Bronchial epithelial cell (primary cell): ENCODE data around the gene KIF13A. TPM values are rescaled to one million over a fixed set of nuclear protein-coding genes. Genes with fewer than 3 reads are reported as not detected.

Source experiments
- DNase-seq: peaks from one replicate; pipeline ENCODE4 v3.0.0-alpha.2; 2010; ENCODE audit warnings: low read depth
- FAIRE-seq: peaks from 2 replicates; lab custom pipeline; 2011; peaks lifted over from hg19 to GRCh38; lab: Jason Lieb, UNC
- H3K27me3 ChIP-seq: 2 replicates; pipeline ENCODE4 v1.5.1; 2011; ENCODE audit warnings: low read length; ENCODE audit not compliant: control insufficient read depth, insufficient read depth
- H3K36me3 ChIP-seq: 2 replicates; pipeline ENCODE4 v1.5.1; 2011; ENCODE audit warnings: low read length; ENCODE audit not compliant: control insufficient read depth, insufficient read depth
- H3K4me3 ChIP-seq: 2 replicates; pipeline ENCODE4 v1.5.1; 2011; ENCODE audit warnings: mild to moderate bottlenecking, low read depth, low read length, control low read depth
- total RNA-seq: library from RNA; depleted of rRNA; stranded (reverse); fragments of >200 nt; gene quantifications from 2 replicates; pipeline ENCODE4 v1.2.1, GENCODE V29; 2014
- TF ChIP-seq, protein P1 (sequence below): IDR thresholded peaks from 2 replicates; pipeline ENCODE4 v1.5.1; 2011; ENCODE audit warnings: mild to moderate bottlenecking, moderate library complexity, low read length, control low read depth, inconsistent platforms; ENCODE audit not compliant: insufficient read depth, severe bottlenecking

The KIF13A gene
- total RNA-seq, 1 donor from 2014 or later = 47.4 TPM

GRCh38 chr6:17985934-17986655 is 1.3 kb downstream of the KIF13A start:
- Histone ChIP-seq H3K36me3 (peaks cover 1% of the 10 kb centered on the region), H3K4me3 (peak overlapping the region; percentile 72), H3K27me3 (no peaks in the 10 kb centered on the region)
- FAIRE-seq (no peak), DNase-seq (no peak)
- TF ChIP-seq, protein P1, sequence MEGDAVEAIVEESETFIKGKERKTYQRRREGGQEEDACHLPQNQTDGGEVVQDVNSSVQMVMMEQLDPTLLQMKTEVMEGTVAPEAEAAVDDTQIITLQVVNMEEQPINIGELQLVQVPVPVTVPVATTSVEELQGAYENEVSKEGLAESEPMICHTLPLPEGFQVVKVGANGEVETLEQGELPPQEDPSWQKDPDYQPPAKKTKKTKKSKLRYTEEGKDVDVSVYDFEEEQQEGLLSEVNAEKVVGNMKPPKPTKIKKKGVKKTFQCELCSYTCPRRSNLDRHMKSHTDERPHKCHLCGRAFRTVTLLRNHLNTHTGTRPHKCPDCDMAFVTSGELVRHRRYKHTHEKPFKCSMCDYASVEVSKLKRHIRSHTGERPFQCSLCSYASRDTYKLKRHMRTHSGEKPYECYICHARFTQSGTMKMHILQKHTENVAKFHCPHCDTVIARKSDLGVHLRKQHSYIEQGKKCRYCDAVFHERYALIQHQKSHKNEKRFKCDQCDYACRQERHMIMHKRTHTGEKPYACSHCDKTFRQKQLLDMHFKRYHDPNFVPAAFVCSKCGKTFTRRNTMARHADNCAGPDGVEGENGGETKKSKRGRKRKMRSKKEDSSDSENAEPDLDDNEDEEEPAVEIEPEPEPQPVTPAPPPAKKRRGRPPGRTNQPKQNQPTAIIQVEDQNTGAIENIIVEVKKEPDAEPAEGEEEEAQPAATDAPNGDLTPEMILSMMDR = no peak

DNA sequence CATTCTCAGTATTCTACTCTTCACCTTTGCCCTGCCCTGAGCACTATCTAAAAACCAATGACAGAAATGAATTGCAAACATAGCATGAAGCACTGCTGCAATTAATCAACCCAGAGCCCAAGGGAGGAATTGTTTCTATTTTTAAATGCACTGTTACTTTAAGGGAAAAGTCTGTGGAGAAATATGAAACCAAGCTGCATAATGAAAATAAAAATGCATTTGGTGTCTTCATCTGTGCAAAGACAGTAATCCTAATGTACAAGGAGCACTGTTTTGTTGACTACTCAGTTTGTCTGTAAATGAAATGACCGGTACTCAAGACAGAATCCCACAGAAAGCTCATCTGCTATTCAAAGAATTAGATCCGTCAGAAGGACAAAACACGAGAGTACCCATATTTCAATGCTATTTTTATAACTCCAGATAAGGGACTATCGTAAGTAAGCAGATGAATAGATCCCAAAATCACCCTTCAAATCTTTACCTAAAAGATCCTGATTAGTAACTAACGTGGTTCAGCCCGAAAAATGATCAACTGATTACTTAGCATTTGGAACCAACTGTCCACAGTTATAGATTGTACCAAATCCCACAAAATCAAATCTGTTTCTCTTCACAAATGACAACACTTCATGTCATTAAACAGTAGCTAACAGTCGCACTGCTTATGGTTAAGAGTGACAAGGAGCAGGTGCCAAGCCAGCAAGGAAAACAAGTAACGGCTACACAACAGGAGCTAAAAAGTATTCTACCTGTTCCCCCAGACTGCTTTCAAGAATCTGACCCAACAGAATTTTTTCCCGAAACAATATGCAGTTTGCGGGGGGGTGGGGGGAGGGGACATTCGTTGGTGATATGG is 2.4 kb downstream of the KIF13A start:
- no peak for DNase-seq
- Histone ChIP-seq H3K36me3 (peaks cover 1% of the 10 kb centered on the region), H3K27me3 (no peaks in the 10 kb centered on the region), H3K4me3 (peak overlapping the region; percentile 72)
- FAIRE-seq = no peak
- TF ChIP-seq, protein P1 = no peak

- H3K36me3 ChIP-seq = peaks cover 1% of the 10 kb centered on the region
- no peak overlapping the region for H3K4me3 ChIP-seq
- FAIRE-seq = no peak
Observed at GRCh38 chr6:17984399-17984798, 3.0 kb downstream of the KIF13A start.

GRCh38 chr6:17983730-17984129 is 3.7 kb downstream of the KIF13A start:
- Histone ChIP-seq H3K36me3 (peaks cover 1% of the 10 kb centered on the region), H3K4me3 (no peak overlapping the region)

More at GRCh38 chr6:17984399-17984798, 3.0 kb downstream of the KIF13A start:
- TF ChIP-seq, protein P1 = no peak
- no peak for DNase-seq
- H3K27me3 ChIP-seq = no peaks in the 10 kb centered on the region

DNA sequence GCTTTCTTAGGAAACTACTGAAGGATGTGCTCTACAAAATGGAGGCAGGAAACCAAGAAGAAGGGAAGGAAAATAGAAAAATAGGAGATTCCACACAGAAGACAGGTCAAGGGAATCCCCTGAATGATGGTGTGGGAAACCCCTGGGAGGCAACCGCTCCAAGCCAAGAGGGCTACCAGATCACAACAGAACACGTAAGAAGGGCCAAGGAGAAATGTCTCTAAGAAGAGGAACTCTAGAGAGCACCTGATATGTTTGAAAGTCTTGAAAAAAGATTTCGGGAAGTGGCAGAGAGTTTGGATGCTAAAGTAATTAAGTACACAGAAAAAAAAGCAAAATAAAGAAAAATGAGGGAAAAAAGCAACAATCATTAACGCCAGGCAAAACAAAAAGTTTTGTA is 7.1 kb downstream of the KIF13A start:
- H3K4me3 ChIP-seq = no peak overlapping the region
- FAIRE-seq = no peak
- H3K27me3 ChIP-seq = no peaks in the 10 kb centered on the region
- no peak for DNase-seq
- TF ChIP-seq, protein P1 = no peak
- peaks cover 1% of the 10 kb centered on the region for H3K36me3 ChIP-seq

More at GRCh38 chr6:17983730-17984129, 3.7 kb downstream of the KIF13A start:
- H3K27me3 ChIP-seq = no peaks in the 10 kb centered on the region
- FAIRE-seq (no peak), DNase-seq (no peak)
- TF ChIP-seq, protein P1 = no peak
